ENCODE data around the gene PEX11G.

Gene PEX11G

GRCh38 chr19:7516333-7516732 lies 27.5 kb upstream of the PEX11G start:
- no peaks in the 10 kb centered on the region for H3K79me2 ChIP-seq (ENCODE audit: insufficient read depth, low read depth)
- no peak for TF ChIP-seq CTCF (conservative IDR thresholded peaks at IDR 0.05; ENCODE audit: low read depth, low read length)
- H3K9ac ChIP-seq: peak overlapping the region; percentile 52; the same call in 1 of the 2 replicates
- no peak overlapping the region for H3K27ac ChIP-seq
- H3K36me3 ChIP-seq (ENCODE audit: insufficient read depth): no peaks in the 10 kb centered on the region
- no peaks in the 10 kb centered on the region for H3K4me1 ChIP-seq (ENCODE audit: low read depth, poor library complexity, severe bottlenecking)
- no peaks in the 10 kb centered on the region for H4K20me1 ChIP-seq (ENCODE audit: insufficient read depth)
- peaks cover 15% of the 10 kb centered on the region; the same call in 1 of the 2 replicates for H3K27me3 ChIP-seq (ENCODE audit: insufficient read depth, low read depth)
- no peak overlapping the region for H3K4me3 ChIP-seq (IDR thresholded peaks at IDR 0.05; ENCODE audit: insufficient read depth, low read depth, low read length)
- no peak overlapping the region; the same call in 1 of the 2 replicates for H2AFZ ChIP-seq (ENCODE audit: low read depth)
- H3K4me2 ChIP-seq: peak overlapping the region; percentile 71

GRCh38 chr19:7515645-7516151 lies 26.9 kb upstream of the PEX11G start, which contains the start of gene ZNF358:
TSS of gene ZNF358 (plus strand) at chr19:7516103. CDS start at chr19:7519243, 3,140 bp downstream.
- peak within 1 kb of the TSS; percentile 71 for H3K4me2 ChIP-seq
- H3K4me1 ChIP-seq (ENCODE audit: low read depth, poor library complexity, severe bottlenecking): no peaks in the 10 kb centered on the region
- no peak within 1 kb of the TSS for H3K27ac ChIP-seq
- H3K4me3 ChIP-seq (IDR thresholded peaks at IDR 0.05; ENCODE audit: insufficient read depth, low read depth, low read length): no peak within 1 kb of the TSS
- no peaks in the 10 kb centered on the region for H4K20me1 ChIP-seq (ENCODE audit: insufficient read depth)
- no peaks in the 10 kb centered on the region for H3K36me3 ChIP-seq (ENCODE audit: insufficient read depth)
- H3K79me2 ChIP-seq (ENCODE audit: insufficient read depth, low read depth): no peaks in the 10 kb centered on the region
- peaks cover 19% of the 10 kb centered on the region; the same call in 1 of the 2 replicates for H3K27me3 ChIP-seq (ENCODE audit: insufficient read depth, low read depth)
- TF ChIP-seq CTCF (conservative IDR thresholded peaks at IDR 0.05; ENCODE audit: low read depth, low read length): no peak
- peak within 1 kb of the TSS; percentile 97 for H2AFZ ChIP-seq (ENCODE audit: low read depth)
- H3K9ac ChIP-seq: peak within 1 kb of the TSS; percentile 52; the same call in 1 of the 2 replicates

- no peaks in the 10 kb centered on the region for H3K79me2 ChIP-seq (ENCODE audit: insufficient read depth, low read depth)
- no peaks in the 10 kb centered on the region for H4K20me1 ChIP-seq (ENCODE audit: insufficient read depth)
- peak overlapping the region; percentile 18; the same call in 1 of the 2 replicates for H3K9ac ChIP-seq
- H3K36me3 ChIP-seq (ENCODE audit: insufficient read depth): no peaks in the 10 kb centered on the region
- TF ChIP-seq CTCF (conservative IDR thresholded peaks at IDR 0.05; ENCODE audit: low read depth, low read length): no peak
- H3K4me3 ChIP-seq (IDR thresholded peaks at IDR 0.05; ENCODE audit: insufficient read depth, low read depth, low read length): no peak overlapping the region
- H2AFZ ChIP-seq (ENCODE audit: low read depth): peak overlapping the region; percentile 97
- H3K27me3 ChIP-seq (ENCODE audit: insufficient read depth, low read depth): peaks cover 24% of the 10 kb centered on the region; the same call in 1 of the 2 replicates
- no peaks in the 10 kb centered on the region for H3K4me1 ChIP-seq (ENCODE audit: low read depth, poor library complexity, severe bottlenecking)
- H3K27ac ChIP-seq: no peak overlapping the region
- H3K4me2 ChIP-seq: peak overlapping the region; percentile 71
Measured at GRCh38 chr19:7515110-7515644, 26.3 kb upstream of the PEX11G start.

- no peaks in the 10 kb centered on the region for H3K36me3 ChIP-seq (ENCODE audit: insufficient read depth)
- no peaks in the 10 kb centered on the region for H4K20me1 ChIP-seq (ENCODE audit: insufficient read depth)
- H3K27me3 ChIP-seq (ENCODE audit: insufficient read depth, low read depth): peaks cover 36% of the 10 kb centered on the region; the same call in 1 of the 2 replicates
- no peaks in the 10 kb centered on the region for H3K79me2 ChIP-seq (ENCODE audit: insufficient read depth, low read depth)
- no peaks in the 10 kb centered on the region for H3K4me1 ChIP-seq (ENCODE audit: low read depth, poor library complexity, severe bottlenecking)
- TF ChIP-seq CTCF (conservative IDR thresholded peaks at IDR 0.05; ENCODE audit: low read depth, low read length): no peak
- no peak overlapping the region for H3K27ac ChIP-seq
- no peak overlapping the region for H3K4me3 ChIP-seq (IDR thresholded peaks at IDR 0.05; ENCODE audit: insufficient read depth, low read depth, low read length)
- no peak overlapping the region for H3K4me2 ChIP-seq
- H3K9ac ChIP-seq: no peak overlapping the region
- no peak overlapping the region for H2AFZ ChIP-seq (ENCODE audit: low read depth)
Measured at GRCh38 chr19:7513809-7514642, 25.2 kb upstream of the PEX11G start.

All from KMS-11 (cell line).